SK-N-MC (cell line): ENCODE data around the gene RAP1GAP2.

Source experiments
- EZH2 ChIP-seq: fragments of 200-600 bp; sonication (generic); IDR thresholded peaks from one replicate; pipeline ENCODE4 v1.6.1; 2017; ENCODE audit warnings: antibody characterized with exemption
- FOXP2 ChIP-seq: optimal IDR thresholded peaks from 2 replicates; pipeline ENCODE3; 2011; ENCODE audit warnings: mild to moderate bottlenecking, moderate library complexity; ENCODE audit not compliant: insufficient read depth; ENCODE audit errors: extremely low read length, control extremely low read depth
- POLR2AphosphoS5 ChIP-seq: IDR thresholded peaks from 2 replicates; pipeline ENCODE4 v1.6.1; 2012; ENCODE audit warnings: mild to moderate bottlenecking, low read depth, low read length, borderline replicate concordance

DNA sequence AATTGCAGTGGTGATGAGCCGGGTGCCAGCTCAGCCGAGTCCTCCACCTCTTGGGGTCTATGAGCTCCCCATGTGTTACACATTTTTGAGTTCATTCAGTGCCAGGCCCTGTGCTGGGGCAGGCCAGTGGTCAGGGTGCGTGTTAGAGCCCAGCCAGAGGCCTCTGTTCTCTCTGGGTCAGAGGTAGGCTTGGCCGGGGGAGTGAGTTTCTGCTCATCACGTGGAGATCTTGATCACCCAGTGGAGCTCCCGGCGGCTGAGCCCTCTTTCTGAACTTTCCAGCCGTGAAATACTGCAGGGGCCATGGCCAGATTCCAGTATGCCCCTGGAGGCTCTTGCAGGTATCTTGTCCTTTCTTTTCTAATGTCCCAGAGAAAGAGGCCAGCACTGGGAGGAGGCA, 93.0 kb downstream of the RAP1GAP2 start:
- TF ChIP-seq POLR2AphosphoS5: no peak
- TF ChIP-seq EZH2: no peak
- no peak for TF ChIP-seq FOXP2
